PC-9 (cell line): ENCODE data around the gene CACNA2D1. TPM values are rescaled to one million over a fixed set of nuclear protein-coding genes. Genes with fewer than 3 reads are reported as not detected.

Experiments used
- BruUV-seq: library from RNA; stranded (reverse); fragments of 400-500 nt; replicated peaks from 2 replicates; lab custom pipeline; 2021; lab: Mats Ljungman, UMichigan
- CTCF ChIA-PET: fragments of 300-600 bp; sonication (Branson Sonifier 250); formaldehyde crosslinking; loops from one replicate; lab custom pipeline; 2022; ENCODE audit warnings: antibody characterized with exemption; lab: Charles Lee
- POLR2A ChIA-PET: fragments of 300-600 bp; sonication (Branson Sonifier 250); formaldehyde crosslinking; loops from one replicate; lab custom pipeline; 2022; ENCODE audit warnings: antibody characterized with exemption; ENCODE audit not compliant: unreplicated experiment; lab: Charles Lee
- DNase-seq, 2 experiments: peaks; one replicate each; pipeline versions ENCODE4 v3.0.0 to v3.0.0-alpha.2; 2015 to 2022; ENCODE audit warnings: mixed read lengths in 1 of 2
- H2AFZ ChIP-seq: fragments of 200-600 bp; sonication (generic); 2 replicates; pipeline ENCODE4 v1.8.1; 2017; ENCODE audit warnings: antibody characterized with exemption
- H3F3A ChIP-seq: fragments of 200-600 bp; sonication (generic); 2 replicates; pipeline ENCODE4 v1.8.1; 2017; ENCODE audit warnings: antibody characterized with exemption, mild to moderate bottlenecking, low read depth; ENCODE audit not compliant: insufficient read depth
- H3K27ac ChIP-seq: fragments of 200-600 bp; sonication (generic); 2 replicates; pipeline ENCODE4 v1.6.1; 2016; ENCODE audit warnings: mixed run types
- H3K27me3 ChIP-seq: fragments of 200-600 bp; sonication (generic); 2 replicates; pipeline ENCODE4 v1.6.1; 2016; ENCODE audit warnings: low read depth, mixed run types; ENCODE audit not compliant: insufficient read depth
- H3K36me3 ChIP-seq: fragments of 200-600 bp; sonication (generic); 2 replicates; pipeline ENCODE4 v1.6.1; 2016; ENCODE audit warnings: low read depth, mixed run types
- H3K4me1 ChIP-seq: fragments of 200-600 bp; sonication (generic); replicated peaks from 2 replicates; pipeline ENCODE4 v1.6.1; 2016; ENCODE audit warnings: mixed run types; ENCODE audit not compliant: insufficient read depth
- H3K4me2 ChIP-seq: fragments of 200-600 bp; sonication (generic); 2 replicates; pipeline ENCODE4 v1.6.1; 2017; ENCODE audit warnings: mixed run types
- H3K4me3 ChIP-seq: fragments of 200-600 bp; sonication (generic); 2 replicates; pipeline ENCODE4 v1.6.1; 2016; ENCODE audit warnings: mixed run types
- H3K79me2 ChIP-seq: fragments of 200-600 bp; sonication (generic); 2 replicates; pipeline ENCODE4 v1.6.1; 2017; ENCODE audit warnings: low read depth, mixed run types
- H3K9me2 ChIP-seq: fragments of 200-600 bp; sonication (generic); 2 replicates; pipeline ENCODE4 v1.8.1; 2017; ENCODE audit warnings: mild to moderate bottlenecking; ENCODE audit not compliant: insufficient read depth
- H3K9me3 ChIP-seq: fragments of 200-600 bp; sonication (generic); 2 replicates; pipeline ENCODE4 v1.8.1; 2016; ENCODE audit warnings: low read depth; ENCODE audit not compliant: insufficient read depth
- H4K20me1 ChIP-seq: fragments of 200-600 bp; sonication (generic); 2 replicates; pipeline ENCODE4 v1.8.1; 2017; ENCODE audit not compliant: insufficient read depth
- CTCF ChIP-seq: fragments of 200-600 bp; sonication (generic); conservative IDR thresholded peaks from 2 replicates; pipeline ENCODE4 v1.6.1; 2017; ENCODE audit warnings: mixed run types, antibody characterized with exemption, mild to moderate bottlenecking, moderate library complexity
- EZH2 ChIP-seq: fragments of 200-600 bp; sonication (generic); IDR thresholded peaks from 2 replicates; pipeline ENCODE4 v1.8.0; 2017; ENCODE audit warnings: antibody characterized with exemption, low read depth
- intact Hi-C: fragments of 100-400 bp; cut with micrococcal nuclease; formaldehyde crosslinking; loops from one replicate; pipeline ENCODE4 v1.10.0; 2022; ENCODE audit not compliant: unreplicated experiment
- total RNA-seq: library from RNA; stranded (reverse); gene quantifications from 2 replicates; pipeline ENCODE4 v1.2.3, GENCODE V29; 2021

Gene CACNA2D1
- total RNA-seq, 1 experiment from 2014 or later = 3.2 TPM

- no peaks in the 10 kb centered on the region for H3K27me3 ChIP-seq
- H3K36me3 ChIP-seq = no peaks in the 10 kb centered on the region
- ChIA-PET CTCF (no interaction called here), POLR2A (no interaction called here)
- TF ChIP-seq EZH2 = no peak
- TF ChIP-seq CTCF = no peak
- H3K27ac ChIP-seq = no peak overlapping the region
- H3K9me3 ChIP-seq = no peaks in the 10 kb centered on the region
- no peaks in the 10 kb centered on the region for H4K20me1 ChIP-seq
- intact Hi-C loops = no loop called here
- no peak overlapping the region for H3K4me3 ChIP-seq
- DNase-seq = no peak
- H3K79me2 ChIP-seq = no peaks in the 10 kb centered on the region
- H3K4me1 ChIP-seq = no peaks in the 10 kb centered on the region
- no TSS peak for BruUV-seq
- no peak overlapping the region for H3K4me2 ChIP-seq
- no peak overlapping the region for H2AFZ ChIP-seq
- H3K9me2 ChIP-seq = no peaks in the 10 kb centered on the region; the same call in 1 of the 2 replicates
- no peaks in the 10 kb centered on the region for H3F3A ChIP-seq
These were observed 33.1 kb downstream of the CACNA2D1 start for GRCh38 chr7:82410461-82410860.

DNA sequence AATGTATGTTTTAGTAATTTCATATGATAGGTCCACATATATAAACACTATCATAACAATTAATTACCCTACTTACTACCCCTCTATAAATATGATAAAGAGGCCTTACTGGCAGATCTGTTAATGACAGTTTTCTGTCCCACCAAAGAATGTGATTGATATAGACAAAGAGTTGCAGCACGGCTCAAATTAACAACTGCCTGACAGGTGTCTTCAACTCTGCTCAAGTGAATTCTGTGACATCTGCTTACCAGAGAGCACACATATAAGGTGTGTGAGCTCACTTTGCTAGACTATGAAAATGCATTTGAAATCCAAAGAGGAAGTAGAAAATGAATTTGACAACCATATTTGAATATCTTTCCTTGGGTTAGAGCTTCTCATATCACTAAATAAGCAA is 36.6 kb downstream of the CACNA2D1 start:
- H3K9me2 ChIP-seq = no peaks in the 10 kb centered on the region; the same call in 1 of the 2 replicates
- H3K79me2 ChIP-seq = no peaks in the 10 kb centered on the region
- ChIA-PET POLR2A (no interaction called here), CTCF (no interaction called here)
- H3K4me3 ChIP-seq = no peak overlapping the region
- no TSS peak for BruUV-seq
- intact Hi-C loops = no loop called here
- no peaks in the 10 kb centered on the region for H3K36me3 ChIP-seq
- TF ChIP-seq CTCF = no peak
- TF ChIP-seq EZH2 = no peak
- H2AFZ ChIP-seq = no peak overlapping the region
- no peaks in the 10 kb centered on the region for H3K9me3 ChIP-seq
- H4K20me1 ChIP-seq = no peaks in the 10 kb centered on the region
- no peak overlapping the region for H3K27ac ChIP-seq
- no peaks in the 10 kb centered on the region for H3K27me3 ChIP-seq
- H3F3A ChIP-seq = no peaks in the 10 kb centered on the region
- DNase-seq = no peak
- no peak overlapping the region for H3K4me2 ChIP-seq
- H3K4me1 ChIP-seq = no peaks in the 10 kb centered on the region

DNA sequence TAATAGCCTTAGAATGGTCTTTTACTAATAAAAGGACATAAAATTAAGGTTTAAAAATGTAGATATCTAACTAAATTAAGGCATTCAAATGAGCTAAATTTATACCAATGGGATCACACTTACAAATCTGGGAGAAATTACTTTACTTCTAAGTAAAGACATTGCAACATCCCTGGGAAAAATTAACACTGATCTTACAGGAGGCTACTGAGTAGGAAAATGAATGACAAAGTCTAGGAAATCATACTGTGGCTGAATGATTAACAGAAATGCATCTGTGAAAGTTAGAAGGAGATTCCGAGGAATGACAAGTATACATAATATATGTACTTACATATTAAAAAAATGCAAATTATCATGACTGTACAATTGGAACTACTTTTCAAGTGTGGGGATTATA is 38.3 kb downstream of the CACNA2D1 start:
- no peak for DNase-seq
- POLR2A ChIA-PET = no interaction called here
- TF ChIP-seq CTCF (no peak), EZH2 (no peak)
- CTCF ChIA-PET = no interaction called here
- Histone ChIP-seq H4K20me1 (no peaks in the 10 kb centered on the region), H3K9me2 (no peaks in the 10 kb centered on the region; the same call in 1 of the 2 replicates), H3K27ac (no peak overlapping the region), H3K4me2 (no peak overlapping the region), H2AFZ (no peak overlapping the region), H3K4me3 (no peak overlapping the region), H3K36me3 (no peaks in the 10 kb centered on the region), H3K79me2 (no peaks in the 10 kb centered on the region), H3F3A (no peaks in the 10 kb centered on the region), H3K27me3 (no peaks in the 10 kb centered on the region), H3K4me1 (no peaks in the 10 kb centered on the region), H3K9me3 (no peaks in the 10 kb centered on the region)
- BruUV-seq = no TSS peak
- intact Hi-C loops = no loop called here
